ENCODE results near the gene TMSB15C.
"Not testable (repeated sequence)": the region's sequence is repeated elsewhere in the genome, so short reads cannot be mapped to it uniquely, and the experiment has no call there.

TMSB15C gene

GRCh38 chrX:104098919-104099318 lies 22.9 kb upstream of the TMSB15C start:
- H3K36me3 ChIP-seq (ENCODE audit: control insufficient read depth in 1 of 2, insufficient read depth in 2 of 2, low read length in 2 of 2), result no peaks in the 10 kb centered on the region

GRCh38 chrX:104098151-104098808 lies 22.2 kb upstream of the TMSB15C start:
- Histone ChIP-seq H3K27me3 (ENCODE audit: low read depth, low read length) (no peaks in the 10 kb centered on the region), H3K4me1 (ENCODE audit: control insufficient read depth in 1 of 2, insufficient read depth in 2 of 2, low read length in 2 of 2) (no peaks in the 10 kb centered on the region), H3K4me3 (ENCODE audit: low read depth in 1 of 2, low read length in 2 of 2) (no peak overlapping the region), H3K36me3 (ENCODE audit: control insufficient read depth in 1 of 2, insufficient read depth in 2 of 2, low read length in 2 of 2) (no peaks in the 10 kb centered on the region), H3K27ac (ENCODE audit: low read length) (no peak overlapping the region), H3K9me3 (ENCODE audit: control insufficient read depth in 1 of 2, low read length in 2 of 2) (no peaks in the 10 kb centered on the region)

More at GRCh38 chrX:104098919-104099318, 22.9 kb upstream of the TMSB15C start:
- Histone ChIP-seq H3K9me3 (ENCODE audit: control insufficient read depth in 1 of 2, low read length in 2 of 2) (no peaks in the 10 kb centered on the region), H3K27ac (ENCODE audit: low read length) (no peak overlapping the region), H3K27me3 (ENCODE audit: low read depth, low read length) (no peaks in the 10 kb centered on the region), H3K4me3 (ENCODE audit: low read depth in 1 of 2, low read length in 2 of 2) (no peak overlapping the region), H3K4me1 (ENCODE audit: control insufficient read depth in 1 of 2, insufficient read depth in 2 of 2, low read length in 2 of 2) (no peaks in the 10 kb centered on the region)

- no peak overlapping the region for H3K4me3 ChIP-seq (ENCODE audit: low read depth in 1 of 2, low read length in 2 of 2)
Observed at GRCh38 chrX:104085919-104086318, 9.9 kb upstream of the TMSB15C start.

GRCh38 chrX:104085477-104085876 lies 9.4 kb upstream of the TMSB15C start:
- Histone ChIP-seq H3K27me3 (ENCODE audit: low read depth, low read length) (no peaks in the 10 kb centered on the region), H3K4me1 (ENCODE audit: control insufficient read depth in 1 of 2, insufficient read depth in 2 of 2, low read length in 2 of 2) (no peaks in the 10 kb centered on the region), H3K9me3 (ENCODE audit: control insufficient read depth in 1 of 2, low read length in 2 of 2) (no peaks in the 10 kb centered on the region), H3K27ac (ENCODE audit: low read length) (no peak overlapping the region), H3K4me3 (ENCODE audit: low read depth in 1 of 2, low read length in 2 of 2) (no peak overlapping the region), H3K36me3 (ENCODE audit: control insufficient read depth in 1 of 2, insufficient read depth in 2 of 2, low read length in 2 of 2) (no peaks in the 10 kb centered on the region)

More at GRCh38 chrX:104085919-104086318, 9.9 kb upstream of the TMSB15C start:
- no peaks in the 10 kb centered on the region for H3K4me1 ChIP-seq (ENCODE audit: control insufficient read depth in 1 of 2, insufficient read depth in 2 of 2, low read length in 2 of 2)
- no peaks in the 10 kb centered on the region for H3K9me3 ChIP-seq (ENCODE audit: control insufficient read depth in 1 of 2, low read length in 2 of 2)
- H3K27ac ChIP-seq (ENCODE audit: low read length), result no peak overlapping the region
- no peaks in the 10 kb centered on the region for H3K36me3 ChIP-seq (ENCODE audit: control insufficient read depth in 1 of 2, insufficient read depth in 2 of 2, low read length in 2 of 2)
- H3K27me3 ChIP-seq (ENCODE audit: low read depth, low read length), result no peaks in the 10 kb centered on the region

GRCh38 chrX:104084534-104085277 lies 8.7 kb upstream of the TMSB15C start:
- Histone ChIP-seq H3K27ac (ENCODE audit: low read length) (no peak overlapping the region), H3K9me3 (ENCODE audit: control insufficient read depth in 1 of 2, low read length in 2 of 2) (no peaks in the 10 kb centered on the region), H3K4me1 (ENCODE audit: control insufficient read depth in 1 of 2, insufficient read depth in 2 of 2, low read length in 2 of 2) (no peaks in the 10 kb centered on the region), H3K4me3 (ENCODE audit: low read depth in 1 of 2, low read length in 2 of 2) (no peak overlapping the region), H3K27me3 (ENCODE audit: low read depth, low read length) (no peaks in the 10 kb centered on the region), H3K36me3 (ENCODE audit: control insufficient read depth in 1 of 2, insufficient read depth in 2 of 2, low read length in 2 of 2) (no peaks in the 10 kb centered on the region)

- no peaks in the 10 kb centered on the region for H3K4me1 ChIP-seq (ENCODE audit: control insufficient read depth in 1 of 2, insufficient read depth in 2 of 2, low read length in 2 of 2)
- no peak overlapping the region for H3K4me3 ChIP-seq (ENCODE audit: low read depth in 1 of 2, low read length in 2 of 2)
- no peaks in the 10 kb centered on the region for H3K27me3 ChIP-seq (ENCODE audit: low read depth, low read length)
- H3K9me3 ChIP-seq (ENCODE audit: control insufficient read depth in 1 of 2, low read length in 2 of 2), result no peaks in the 10 kb centered on the region
- no peaks in the 10 kb centered on the region for H3K36me3 ChIP-seq (ENCODE audit: control insufficient read depth in 1 of 2, insufficient read depth in 2 of 2, low read length in 2 of 2)
- no peak overlapping the region for H3K27ac ChIP-seq (ENCODE audit: low read length)
Observed at GRCh38 chrX:104084063-104084462, 8.0 kb upstream of the TMSB15C start.

GRCh38 chrX:104077854-104078253 lies 1.8 kb upstream of the TMSB15C start:
- H3K27me3 ChIP-seq (ENCODE audit: low read depth, low read length); H3K9me3 ChIP-seq (ENCODE audit: control insufficient read depth in 1 of 2, low read length in 2 of 2); H3K27ac ChIP-seq (ENCODE audit: low read length); H3K4me1 ChIP-seq (ENCODE audit: control insufficient read depth in 1 of 2, insufficient read depth in 2 of 2, low read length in 2 of 2); H3K4me3 ChIP-seq (ENCODE audit: low read depth in 1 of 2, low read length in 2 of 2); H3K36me3 ChIP-seq (ENCODE audit: control insufficient read depth in 1 of 2, insufficient read depth in 2 of 2, low read length in 2 of 2): not testable (repeated sequence)

- not testable (repeated sequence) for H3K36me3 ChIP-seq (ENCODE audit: control insufficient read depth in 1 of 2, insufficient read depth in 2 of 2, low read length in 2 of 2); H3K4me1 ChIP-seq (ENCODE audit: control insufficient read depth in 1 of 2, insufficient read depth in 2 of 2, low read length in 2 of 2)
Observed at GRCh38 chrX:104062636-104063035, 13.4 kb downstream of the TMSB15C start.

GRCh38 chrX:104054956-104055355 lies 21.1 kb downstream of the TMSB15C start:
- H3K9me3 ChIP-seq (ENCODE audit: control insufficient read depth in 1 of 2, low read length in 2 of 2); H3K4me1 ChIP-seq (ENCODE audit: control insufficient read depth in 1 of 2, insufficient read depth in 2 of 2, low read length in 2 of 2); H3K27me3 ChIP-seq (ENCODE audit: low read depth, low read length); H3K27ac ChIP-seq (ENCODE audit: low read length); H3K36me3 ChIP-seq (ENCODE audit: control insufficient read depth in 1 of 2, insufficient read depth in 2 of 2, low read length in 2 of 2); H3K4me3 ChIP-seq (ENCODE audit: low read depth in 1 of 2, low read length in 2 of 2): not testable (repeated sequence)

More at GRCh38 chrX:104062636-104063035, 13.4 kb downstream of the TMSB15C start:
- H3K9me3 ChIP-seq (ENCODE audit: control insufficient read depth in 1 of 2, low read length in 2 of 2); H3K4me3 ChIP-seq (ENCODE audit: low read depth in 1 of 2, low read length in 2 of 2); H3K27ac ChIP-seq (ENCODE audit: low read length); H3K27me3 ChIP-seq (ENCODE audit: low read depth, low read length): not testable (repeated sequence)

GRCh38 chrX:104047171-104047570 lies 28.9 kb downstream of the TMSB15C start:
- H3K27ac ChIP-seq (ENCODE audit: low read length), result no peak overlapping the region
- no peak overlapping the region for H3K4me3 ChIP-seq (ENCODE audit: low read depth in 1 of 2, low read length in 2 of 2)
- H3K36me3 ChIP-seq (ENCODE audit: control insufficient read depth in 1 of 2, insufficient read depth in 2 of 2, low read length in 2 of 2), result no peaks in the 10 kb centered on the region
- no peaks in the 10 kb centered on the region for H3K27me3 ChIP-seq (ENCODE audit: low read depth, low read length)
- no peaks in the 10 kb centered on the region for H3K9me3 ChIP-seq (ENCODE audit: control insufficient read depth in 1 of 2, low read length in 2 of 2)
- H3K4me1 ChIP-seq (ENCODE audit: control insufficient read depth in 1 of 2, insufficient read depth in 2 of 2, low read length in 2 of 2), result no peaks in the 10 kb centered on the region

GRCh38 chrX:104045642-104046041 lies 30.4 kb downstream of the TMSB15C start:
- Histone ChIP-seq H3K36me3 (ENCODE audit: control insufficient read depth in 1 of 2, insufficient read depth in 2 of 2, low read length in 2 of 2) (no peaks in the 10 kb centered on the region), H3K4me3 (ENCODE audit: low read depth in 1 of 2, low read length in 2 of 2) (no peak overlapping the region), H3K4me1 (ENCODE audit: control insufficient read depth in 1 of 2, insufficient read depth in 2 of 2, low read length in 2 of 2) (no peaks in the 10 kb centered on the region), H3K9me3 (ENCODE audit: control insufficient read depth in 1 of 2, low read length in 2 of 2) (no peaks in the 10 kb centered on the region), H3K27ac (ENCODE audit: low read length) (no peak overlapping the region), H3K27me3 (ENCODE audit: low read depth, low read length) (no peaks in the 10 kb centered on the region)

Measured in muscle layer of duodenum (tissue), 2 donors.